Keratinocyte (primary cell): ENCODE results near the gene CFI. TPM values are rescaled to one million over a fixed set of nuclear protein-coding genes. Genes with fewer than 3 reads are reported as not detected.

Experiments
- DNase-seq: peaks from one replicate; pipeline ENCODE4 v3.0.0-alpha.2; 2011; ENCODE audit warnings: low read depth, missing footprints, low spot score
- FAIRE-seq: peaks from 2 replicates; lab custom pipeline; 2011; peaks lifted over from hg19 to GRCh38; lab: Jason Lieb, UNC
- H2AFZ ChIP-seq: 2 replicates; pipeline ENCODE4 v1.6.0; 2012; ENCODE audit warnings: low read length, control low read depth, inconsistent platforms; ENCODE audit not compliant: control insufficient read depth
- H3K27ac ChIP-seq: 2 replicates; pipeline ENCODE4 v1.5.1; 2011; ENCODE audit warnings: low read length; ENCODE audit not compliant: control insufficient read depth, insufficient read depth
- H3K27me3 ChIP-seq: 3 replicates; pipeline ENCODE4 v1.6.0; 2011; ENCODE audit warnings: low read length; ENCODE audit not compliant: control insufficient read depth, insufficient read depth; ENCODE audit errors: extremely low read depth
- H3K36me3 ChIP-seq, 2 experiments: 2 replicates in 1 of 2; 3 replicates in 1 of 2; pipeline ENCODE4 v1.5.1; 2011; ENCODE audit warnings: low read length in 2 of 2, mild to moderate bottlenecking in 1 of 2; ENCODE audit not compliant: control insufficient read depth in 2 of 2, insufficient read depth in 2 of 2; ENCODE audit errors: extremely low read depth in 1 of 2
- H3K4me1 ChIP-seq: 3 replicates; pipeline ENCODE4 v1.5.1; 2011; ENCODE audit warnings: low read length; ENCODE audit not compliant: control insufficient read depth, insufficient read depth; ENCODE audit errors: extremely low read depth
- H3K4me2 ChIP-seq: 3 replicates; pipeline ENCODE4 v1.6.0; 2011; ENCODE audit warnings: low read depth, low read length; ENCODE audit not compliant: control insufficient read depth, insufficient read depth; ENCODE audit errors: extremely low read depth
- H3K4me3 ChIP-seq, 3 experiments: fragments of 200-600 bp in 1 of 3; sonication (generic) in 1 of 3; 2 replicates in 2 of 3; 3 replicates in 1 of 3; pipeline ENCODE4 v1.5.1; 2011 to 2016; ENCODE audit warnings: low read length in 3 of 3, mild to moderate bottlenecking in 3 of 3, control low read depth in 2 of 3, inconsistent platforms in 1 of 3, low read depth in 1 of 3, mixed read lengths in 1 of 3, mixed run types in 1 of 3, moderate library complexity in 1 of 3; ENCODE audit not compliant: control insufficient read depth in 2 of 3, insufficient read depth in 2 of 3; ENCODE audit errors: extremely low read depth in 1 of 3
- H3K79me2 ChIP-seq: 2 replicates; pipeline ENCODE4 v1.6.0; 2012; ENCODE audit warnings: low read length; ENCODE audit not compliant: control insufficient read depth, insufficient read depth
- H3K9ac ChIP-seq: 3 replicates; pipeline ENCODE4 v1.6.0; 2011; ENCODE audit warnings: low read length; ENCODE audit not compliant: control insufficient read depth, insufficient read depth; ENCODE audit errors: extremely low read depth
- H3K9me1 ChIP-seq: 3 replicates; pipeline ENCODE4 v1.6.0; 2011; ENCODE audit warnings: low read length; ENCODE audit not compliant: control insufficient read depth, insufficient read depth; ENCODE audit errors: extremely low read depth
- H3K9me3 ChIP-seq: 2 replicates; pipeline ENCODE4 v1.5.1; 2012; ENCODE audit warnings: low read depth, low read length; ENCODE audit not compliant: control insufficient read depth
- H4K20me1 ChIP-seq: 3 replicates; pipeline ENCODE4 v1.6.0; 2011; ENCODE audit warnings: low read length; ENCODE audit not compliant: control insufficient read depth, insufficient read depth; ENCODE audit errors: extremely low read depth
- EZH2 ChIP-seq: IDR thresholded peaks from one replicate; pipeline ENCODE4 v1.6.1; 2012; ENCODE audit warnings: inconsistent platforms, mild to moderate bottlenecking, low read length, moderate library complexity
- dilution Hi-C: fragments of 300-500 bp; cut with MboI; formaldehyde crosslinking; loops from one replicate; pipeline ENCODE4 v1.7.0; 2020; ENCODE audit warnings: low sequenced_read_pairs; ENCODE audit not compliant: extremely low pct_ligation_motif_present
- polyA plus RNA-seq, 5 experiments: library from polyadenylated mRNA; depleted of rRNA in 3 of 5; stranded (reverse) in 3 of 5; stranded (forward) in 1 of 5; unstranded in 1 of 5; fragments of >200 nt; gene quantifications; 1 replicate in 1 of 5; 2 replicates in 3 of 5; 3 replicates in 1 of 5; pipeline versions ENCODE4 v1.2.1 to v1.2.3, GENCODE V29; 2011 to 2012; ENCODE audit warnings: missing spikeins in 2 of 5, low read depth in 1 of 5, low replicate concordance in 1 of 5
- TF ChIP-seq, protein P1 (sequence below), 3 experiments: IDR thresholded peaks in 1 of 3; conservative IDR thresholded peaks in 1 of 3; optimal IDR thresholded peaks in 1 of 3; 2 replicates in 2 of 3; 3 replicates in 1 of 3; pipeline versions ENCODE3 to v1.5.1; 2011; ENCODE audit warnings: low read length in 3 of 3, mild to moderate bottlenecking in 3 of 3, moderate library complexity in 2 of 3, control low read depth in 1 of 3, inconsistent platforms in 1 of 3; ENCODE audit not compliant: insufficient read depth in 2 of 3; ENCODE audit errors: extremely low read depth in 1 of 3

CFI gene
- polyA plus RNA-seq, 1 donor (not counting 4 experiments of a cell fraction or from before 2014, with no cell fraction given), result not detected

DNA sequence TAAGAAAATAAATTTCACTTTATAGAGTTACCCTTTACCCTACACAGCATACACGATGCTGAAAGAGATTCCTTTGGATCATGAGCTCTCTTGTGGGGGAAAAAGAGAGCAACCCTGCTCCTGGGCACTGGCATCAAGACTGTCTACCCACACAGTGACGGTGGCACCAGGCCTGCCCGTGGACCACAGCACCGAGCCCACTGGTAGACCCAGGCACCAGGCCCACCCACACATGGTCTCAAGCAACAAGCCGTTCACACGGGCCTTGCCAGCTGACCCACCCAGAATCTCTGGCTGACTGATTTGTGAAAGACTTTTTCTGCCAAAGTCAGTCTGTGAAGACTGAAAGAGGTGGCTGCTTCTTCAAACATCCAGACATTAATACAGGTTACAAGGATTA lies 6.7 kb downstream of the CFI start:
- Histone ChIP-seq H4K20me1 (no peaks in the 10 kb centered on the region), H3K9ac (no peak overlapping the region), H3K4me2 (no peak overlapping the region), H3K9me3 (no peaks in the 10 kb centered on the region), H3K79me2 (no peaks in the 10 kb centered on the region), H3K9me1 (no peaks in the 10 kb centered on the region), H3K36me3 (no peaks in the 10 kb centered on the region), H3K4me1 (no peaks in the 10 kb centered on the region), H3K27ac (no peak overlapping the region), H2AFZ (no peak overlapping the region), H3K4me3 (no peak overlapping the region), H3K27me3 (no peaks in the 10 kb centered on the region)
- dilution Hi-C loops, result no loop called here
- FAIRE-seq, result no peak
- TF ChIP-seq, protein P1, sequence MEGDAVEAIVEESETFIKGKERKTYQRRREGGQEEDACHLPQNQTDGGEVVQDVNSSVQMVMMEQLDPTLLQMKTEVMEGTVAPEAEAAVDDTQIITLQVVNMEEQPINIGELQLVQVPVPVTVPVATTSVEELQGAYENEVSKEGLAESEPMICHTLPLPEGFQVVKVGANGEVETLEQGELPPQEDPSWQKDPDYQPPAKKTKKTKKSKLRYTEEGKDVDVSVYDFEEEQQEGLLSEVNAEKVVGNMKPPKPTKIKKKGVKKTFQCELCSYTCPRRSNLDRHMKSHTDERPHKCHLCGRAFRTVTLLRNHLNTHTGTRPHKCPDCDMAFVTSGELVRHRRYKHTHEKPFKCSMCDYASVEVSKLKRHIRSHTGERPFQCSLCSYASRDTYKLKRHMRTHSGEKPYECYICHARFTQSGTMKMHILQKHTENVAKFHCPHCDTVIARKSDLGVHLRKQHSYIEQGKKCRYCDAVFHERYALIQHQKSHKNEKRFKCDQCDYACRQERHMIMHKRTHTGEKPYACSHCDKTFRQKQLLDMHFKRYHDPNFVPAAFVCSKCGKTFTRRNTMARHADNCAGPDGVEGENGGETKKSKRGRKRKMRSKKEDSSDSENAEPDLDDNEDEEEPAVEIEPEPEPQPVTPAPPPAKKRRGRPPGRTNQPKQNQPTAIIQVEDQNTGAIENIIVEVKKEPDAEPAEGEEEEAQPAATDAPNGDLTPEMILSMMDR (optimal IDR thresholded peaks at IDR 0.05 in 1 of 3, IDR thresholded peaks at IDR 0.05 in 1 of 3, conservative IDR thresholded peaks at IDR 0.05 in 1 of 3; ENCODE audit: extremely low read depth in 1 of 3, insufficient read depth in 2 of 3, low read length in 3 of 3), result no peak
- TF ChIP-seq EZH2, result no peak
- DNase-seq, result no peak

DNA sequence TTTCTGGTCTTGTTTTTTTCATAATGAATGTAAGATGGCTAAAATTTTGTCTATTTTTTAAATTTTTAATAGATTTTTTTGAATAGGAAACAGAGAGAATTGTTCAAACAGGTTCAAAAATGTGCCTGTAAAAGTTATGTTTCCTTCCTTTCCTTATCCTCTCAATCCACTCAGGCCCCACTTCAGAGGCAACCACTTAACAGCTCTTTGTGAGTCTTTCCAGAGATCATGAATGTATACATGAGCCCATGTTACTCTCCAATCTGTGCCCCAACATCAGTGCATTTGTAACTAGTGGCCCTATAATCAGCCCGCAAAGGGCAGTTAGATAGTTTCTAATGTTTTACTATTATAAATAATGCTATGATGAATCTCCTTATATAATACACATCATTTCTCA lies 14.0 kb downstream of the CFI start:
- Histone ChIP-seq H3K36me3 (no peaks in the 10 kb centered on the region), H3K9ac (no peak overlapping the region), H3K9me3 (no peaks in the 10 kb centered on the region), H3K4me3 (no peak overlapping the region), H4K20me1 (no peaks in the 10 kb centered on the region), H3K79me2 (no peaks in the 10 kb centered on the region), H2AFZ (no peak overlapping the region), H3K4me1 (no peaks in the 10 kb centered on the region), H3K27me3 (no peaks in the 10 kb centered on the region), H3K9me1 (no peaks in the 10 kb centered on the region), H3K27ac (no peak overlapping the region), H3K4me2 (no peak overlapping the region)
- dilution Hi-C loops, result no loop called here
- TF ChIP-seq, protein P1 (optimal IDR thresholded peaks at IDR 0.05 in 1 of 3, IDR thresholded peaks at IDR 0.05 in 1 of 3, conservative IDR thresholded peaks at IDR 0.05 in 1 of 3; ENCODE audit: extremely low read depth in 1 of 3, insufficient read depth in 2 of 3, low read length in 3 of 3), result no peak
- TF ChIP-seq EZH2, result no peak
- FAIRE-seq (no peak), DNase-seq (no peak)
